Stromal cell of bone marrow (primary cell): ENCODE measurements around the gene GPR137B.
A peak's percentile ranks its signal among the peaks of the same experiment; 100 is the strongest.
"Not testable (repeated sequence)": the region's sequence is repeated elsewhere in the genome, so short reads cannot be mapped to it uniquely, and the experiment has no call there.

Experiments used
- DNase-seq: peaks from one replicate; pipeline ENCODE4 v3.0.0-alpha.2; 2012; ENCODE audit warnings: low read depth

GPR137B gene

DNA sequence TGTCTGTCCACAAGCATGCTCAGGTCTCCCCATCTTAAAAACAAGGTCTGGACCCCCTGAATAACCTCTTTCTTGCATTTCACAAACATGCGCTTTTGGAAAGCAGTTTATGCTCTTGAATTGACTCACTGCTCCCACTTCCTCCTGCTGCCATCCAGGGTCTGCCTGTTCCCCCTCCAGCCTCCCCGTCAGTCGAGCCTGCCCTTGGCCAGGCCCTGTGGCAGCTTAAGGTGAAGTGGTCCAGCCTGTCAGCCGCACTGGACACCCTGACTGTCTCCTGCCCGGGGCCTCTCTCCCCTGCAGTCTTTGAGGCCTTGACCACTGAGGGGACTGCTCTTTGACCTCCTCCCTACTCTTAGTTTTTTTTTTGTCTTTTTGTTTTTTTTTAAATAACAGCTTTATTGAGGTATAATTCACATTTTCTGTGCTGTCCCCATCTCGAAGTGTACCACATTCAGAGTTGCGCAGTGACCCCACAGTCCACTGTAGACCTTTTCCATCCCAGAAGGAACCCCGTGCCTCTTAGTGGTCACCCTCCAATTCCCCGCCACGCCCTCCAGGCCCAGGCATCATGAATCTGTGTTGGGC lies 18.3 kb downstream of the GPR137B start:
- DNase-seq, result no peak

DNA sequence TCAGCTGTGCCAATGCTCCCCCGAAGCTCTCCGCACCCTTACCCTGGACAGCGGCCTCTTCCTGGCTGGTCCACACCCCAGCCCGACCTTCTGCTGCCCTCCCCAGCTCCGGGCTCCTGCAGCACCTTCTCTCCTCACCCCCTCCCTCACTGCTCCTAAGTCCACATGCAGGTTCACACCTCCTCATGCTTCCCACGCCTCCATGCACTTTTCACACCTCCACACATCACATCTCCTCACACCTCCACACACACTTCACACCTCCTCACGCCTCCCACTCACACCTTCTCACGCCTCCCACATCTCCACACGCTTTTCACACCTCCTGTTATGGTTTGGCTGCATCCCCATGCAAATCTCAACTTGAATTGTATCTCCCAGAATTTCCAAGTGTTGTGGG lies 18.9 kb downstream of the GPR137B start:
- no peak for DNase-seq

DNA sequence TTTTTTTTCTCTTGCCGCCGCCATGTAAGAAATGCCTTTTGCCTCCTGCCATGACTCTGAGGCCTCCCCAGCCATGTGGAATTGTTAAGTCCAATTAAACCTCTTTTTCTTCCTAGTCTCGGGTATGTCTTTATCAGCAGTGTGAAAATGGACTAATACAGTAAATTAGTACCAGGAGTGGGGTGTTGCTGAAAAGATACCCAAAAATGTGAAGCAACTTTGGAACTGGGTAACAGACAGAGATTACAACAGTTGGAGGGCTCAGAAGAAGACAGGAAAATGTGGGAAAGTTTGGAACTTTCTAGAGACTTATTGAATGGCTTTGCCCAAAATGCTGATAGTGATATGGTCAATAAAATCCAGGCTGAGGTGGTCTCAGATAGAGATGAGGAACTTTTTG lies 19.4 kb downstream of the GPR137B start:
- not testable (repeated sequence) for DNase-seq

DNA sequence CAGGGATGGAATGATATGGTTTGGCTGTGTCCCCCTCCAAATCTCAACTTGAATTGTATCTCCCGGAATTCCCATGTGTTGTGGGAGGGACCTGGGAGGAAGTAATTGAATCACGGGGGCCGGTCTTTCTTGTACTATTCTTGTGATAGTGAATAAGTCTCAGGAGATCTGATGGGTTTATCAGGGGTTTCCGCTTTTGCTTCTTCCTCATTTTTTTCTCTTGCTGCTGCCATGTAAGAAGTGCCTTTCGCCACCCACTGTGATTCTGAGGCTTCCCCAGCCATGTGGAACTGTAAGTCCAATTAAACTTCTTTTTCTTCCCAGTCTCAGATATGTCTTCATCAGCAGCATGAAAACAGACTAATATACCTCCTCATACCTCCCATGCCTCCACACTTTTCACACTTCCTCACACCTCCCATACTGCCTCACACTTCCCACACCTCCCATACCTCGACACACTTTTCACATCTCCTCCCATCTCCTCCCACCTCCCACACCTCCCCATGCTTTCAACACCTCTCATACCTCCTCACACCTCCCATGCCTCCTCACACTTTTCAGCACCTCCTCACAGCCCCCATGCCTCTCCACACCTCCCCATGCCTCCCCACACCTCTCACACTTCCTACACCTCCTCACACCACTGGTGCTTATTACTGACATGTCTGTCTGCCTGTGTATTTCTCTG lies 21.3 kb downstream of the GPR137B start:
- no peak for DNase-seq

DNA sequence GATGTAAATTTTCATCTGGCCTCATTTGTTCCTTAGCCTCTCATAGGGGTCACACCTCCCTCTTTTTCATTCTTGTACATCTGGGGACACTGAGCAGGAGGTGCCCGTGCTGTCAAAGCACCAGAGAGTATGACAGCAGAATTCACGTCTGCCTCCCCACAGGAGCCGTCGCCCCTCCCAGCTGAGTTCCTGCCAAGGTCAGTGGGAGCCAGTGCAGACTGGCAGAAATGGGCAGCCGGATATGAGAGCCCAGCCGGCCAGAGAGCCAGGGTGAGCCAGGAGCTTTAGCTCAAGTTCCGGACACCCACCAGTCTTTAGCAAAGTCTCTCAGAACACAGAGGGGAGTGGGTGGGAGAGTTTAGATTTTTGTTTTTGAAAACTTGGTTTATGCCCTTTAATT lies 21.9 kb downstream of the GPR137B start:
- DNase-seq, result no peak

DNA sequence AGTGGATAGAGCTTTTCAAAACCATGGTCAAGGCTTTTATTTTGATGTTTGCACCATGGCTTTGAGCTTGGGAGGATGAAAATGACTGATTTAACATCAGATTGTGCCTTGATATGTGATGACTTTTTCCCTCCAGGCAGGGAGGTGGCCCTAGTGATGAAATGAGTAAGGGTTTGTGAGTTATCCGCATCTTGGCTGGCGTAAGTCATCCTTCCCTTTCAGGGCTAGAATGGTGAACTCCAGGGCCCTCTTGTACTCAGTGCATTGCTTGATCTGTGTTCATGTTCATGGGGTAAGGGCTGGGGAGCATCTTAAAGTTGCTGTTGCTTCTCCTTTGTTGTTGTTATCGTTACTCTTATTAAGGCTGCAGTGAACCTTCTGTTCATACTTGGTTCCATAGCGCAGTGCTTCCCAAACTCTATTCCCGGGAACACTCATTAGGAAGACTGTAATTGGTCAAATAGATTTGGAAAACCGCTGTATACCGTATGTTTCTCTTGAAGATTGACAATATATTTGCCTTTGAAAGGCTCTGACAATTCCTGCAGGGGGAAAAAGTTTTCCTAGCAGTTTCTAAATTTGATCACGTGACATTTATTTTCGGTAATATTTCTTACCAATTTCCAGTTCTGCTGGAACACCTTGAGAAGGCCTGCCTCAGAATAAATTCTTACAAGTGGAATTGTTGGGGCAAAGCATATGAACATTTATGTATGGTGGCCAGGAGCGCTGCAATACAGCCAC lies 23.1 kb downstream of the GPR137B start:
- no peak for DNase-seq

DNA sequence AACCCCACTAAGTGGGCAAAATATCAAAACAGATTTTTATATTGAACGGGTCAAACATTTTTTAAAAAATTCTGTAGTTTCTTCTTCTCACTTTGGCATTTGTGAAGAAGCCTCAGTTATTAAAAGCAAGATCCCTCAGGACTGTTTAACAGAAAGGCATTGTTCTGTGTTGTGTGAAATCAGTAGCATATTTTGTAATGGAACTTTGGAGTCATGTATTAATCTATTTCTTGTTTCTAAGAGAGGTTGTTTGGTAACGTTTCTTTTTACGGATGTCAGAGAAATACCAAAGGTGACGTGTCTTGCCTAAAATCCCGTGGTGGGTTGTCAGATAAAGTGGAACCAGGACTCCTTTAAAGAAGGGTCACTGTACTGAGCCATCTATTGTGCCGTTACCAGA lies 23.7 kb downstream of the GPR137B start:
- no peak for DNase-seq

DNA sequence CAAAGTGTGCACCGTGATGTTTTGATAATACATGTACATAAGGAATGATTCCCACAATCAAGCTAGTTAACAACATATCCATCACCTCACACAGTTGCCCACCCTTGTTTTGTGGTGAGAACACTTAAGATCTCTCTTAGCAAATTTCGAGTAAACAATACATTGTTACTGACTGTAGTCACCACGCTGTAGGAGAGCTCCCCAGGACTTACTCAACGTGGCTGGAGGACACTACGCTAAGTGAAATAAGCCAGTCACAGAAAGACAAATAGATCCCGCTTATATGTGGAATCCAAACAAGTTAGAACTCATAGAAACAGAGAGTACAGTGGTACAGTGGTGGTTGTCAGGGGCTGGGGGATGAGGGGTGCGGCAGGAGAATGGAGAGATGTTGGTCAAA lies 24.8 kb downstream of the GPR137B start:
- no peak for DNase-seq

DNA sequence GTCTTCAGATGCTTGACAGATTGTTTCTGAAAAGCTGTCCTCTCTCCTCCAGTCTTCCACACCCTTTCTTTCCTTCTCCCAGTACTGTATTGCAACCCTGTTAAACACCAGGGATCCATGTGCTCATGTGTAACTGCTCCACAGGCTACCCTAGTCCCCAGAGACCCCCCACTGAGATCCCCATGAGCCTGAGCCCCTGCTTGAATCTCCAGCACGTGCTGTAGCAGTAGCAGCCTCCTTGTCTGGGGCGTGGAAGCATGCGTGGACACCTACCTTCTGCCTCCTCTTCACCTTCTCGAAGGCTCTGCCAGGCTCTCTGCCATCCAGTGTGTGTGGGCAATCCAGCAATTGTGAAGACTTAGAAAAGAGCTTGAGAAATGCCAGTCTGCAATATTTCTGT lies 25.2 kb downstream of the GPR137B start:
- DNase-seq, result no peak

DNA sequence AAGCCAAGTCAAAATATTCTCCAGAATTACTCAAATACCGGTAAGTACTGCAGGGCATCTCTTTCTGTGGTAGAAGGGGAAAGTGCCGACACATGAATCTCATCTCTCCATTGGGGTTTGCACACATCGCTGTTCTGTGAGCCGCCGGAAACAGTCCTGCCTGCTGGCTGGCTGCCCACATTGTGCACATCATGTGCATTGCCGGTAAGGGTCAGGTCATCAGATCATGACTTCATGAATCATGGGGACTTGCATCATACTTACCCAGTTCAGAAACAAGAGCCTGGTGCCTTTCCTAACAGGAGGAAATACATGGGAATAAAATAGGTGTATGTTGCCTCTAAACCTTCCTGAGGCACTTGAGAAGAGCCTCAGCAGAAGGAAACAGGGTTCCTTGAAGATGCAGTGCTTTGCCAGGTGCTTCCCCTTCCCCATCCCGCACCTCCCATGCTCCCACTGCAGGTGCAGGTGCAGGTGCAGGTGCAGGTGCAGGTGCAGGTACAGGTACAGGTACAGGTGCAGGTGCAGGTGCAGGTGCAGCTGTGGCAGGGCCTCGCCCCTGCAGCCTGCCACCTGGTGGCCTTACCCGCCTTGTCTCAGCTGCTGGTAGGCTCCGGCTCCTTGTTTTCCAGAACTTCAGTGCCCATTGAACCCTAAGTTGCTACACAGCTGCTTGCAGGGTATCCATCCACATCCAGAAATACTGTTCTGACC lies 26.5 kb downstream of the GPR137B start:
- DNase-seq, result peak; percentile 32

DNA sequence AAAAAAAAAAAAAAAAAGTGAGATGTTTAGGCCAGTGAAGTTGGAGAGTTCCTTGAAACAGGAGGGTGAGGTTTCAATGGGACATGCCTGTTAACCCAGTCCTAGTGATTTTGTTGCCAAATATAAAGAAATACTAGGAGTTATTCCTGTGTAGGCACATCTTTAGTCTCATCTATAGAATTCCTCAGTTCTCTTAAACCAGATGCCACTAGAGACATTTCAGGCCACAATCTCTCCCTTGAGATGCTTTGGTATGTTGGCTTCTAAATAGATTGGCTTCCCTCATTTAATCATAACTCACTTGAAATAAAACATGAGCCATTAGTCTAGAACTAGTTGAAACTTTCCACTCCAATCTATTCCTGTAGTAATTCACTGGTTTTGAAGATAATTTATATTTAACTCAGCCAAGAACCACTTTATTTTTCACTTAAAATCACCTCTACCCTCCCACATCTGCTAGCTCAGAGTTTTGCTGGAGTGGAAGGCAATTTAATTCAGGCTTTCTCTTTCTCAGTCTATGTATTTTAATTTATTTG lies 29.8 kb downstream of the GPR137B start:
- DNase-seq, result peak; percentile 36

DNA sequence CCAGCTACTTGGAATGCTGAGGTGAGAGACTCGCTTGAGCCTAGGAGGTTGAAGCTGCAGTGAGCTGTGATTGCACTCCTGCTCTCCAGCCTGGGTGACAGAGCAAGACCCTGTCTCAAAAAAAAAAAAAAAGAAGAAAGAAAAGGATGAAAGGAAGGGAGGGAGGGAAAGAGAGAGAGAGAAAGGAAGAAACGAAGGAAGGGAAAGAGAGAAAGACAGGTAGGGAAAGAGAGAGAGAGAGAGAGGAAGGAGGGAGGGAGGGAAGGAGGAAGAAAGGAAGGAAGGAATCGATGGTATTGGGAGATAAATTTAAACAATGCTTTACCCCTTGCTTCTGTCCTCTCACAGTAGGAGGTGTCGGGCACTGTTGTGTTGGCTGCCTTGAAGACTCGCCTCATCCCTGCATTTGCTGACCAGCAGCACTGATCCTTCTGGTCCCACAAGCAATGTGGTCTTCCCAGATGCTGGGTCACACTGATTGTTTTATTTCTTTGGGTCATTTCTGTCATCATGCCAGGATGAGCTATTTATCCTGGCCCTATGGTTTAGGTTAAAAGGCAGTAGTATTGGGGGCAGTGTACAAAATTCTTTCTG lies 30.9 kb downstream of the GPR137B start:
- DNase-seq, result no peak

DNA sequence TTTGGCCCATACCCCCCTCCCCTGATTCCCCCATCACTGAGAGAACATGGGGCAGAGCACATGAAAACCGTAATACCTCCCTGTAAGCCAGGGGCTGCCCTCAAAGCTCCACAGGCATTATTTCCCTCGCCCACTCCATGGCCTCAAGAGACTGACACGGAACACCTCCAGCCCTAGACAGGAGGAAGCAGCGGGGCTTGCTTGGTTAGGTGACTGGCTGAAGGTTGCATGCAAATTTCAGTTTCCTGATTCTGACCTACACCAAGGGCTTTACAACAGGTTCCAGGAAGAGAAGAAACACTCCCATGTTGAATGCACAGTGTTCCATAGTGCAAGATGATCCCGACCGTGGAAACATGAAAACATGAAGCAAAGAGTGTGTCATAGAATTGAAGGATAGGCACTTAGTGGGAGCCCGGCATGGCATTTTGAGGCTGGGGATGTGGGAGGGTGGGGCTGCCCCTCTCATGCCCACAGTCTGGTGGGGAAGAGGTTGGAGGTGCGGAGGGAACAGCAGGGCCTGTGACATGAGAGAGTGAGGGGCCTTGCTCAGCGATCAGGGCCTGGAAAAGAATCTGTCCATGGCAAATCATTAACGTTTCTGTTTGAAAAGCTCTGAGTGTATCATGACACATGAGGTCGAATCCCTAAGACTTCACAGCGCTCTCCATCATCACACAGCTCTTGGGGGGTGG lies 33.5 kb downstream of the GPR137B start:
- DNase-seq, result no peak

DNA sequence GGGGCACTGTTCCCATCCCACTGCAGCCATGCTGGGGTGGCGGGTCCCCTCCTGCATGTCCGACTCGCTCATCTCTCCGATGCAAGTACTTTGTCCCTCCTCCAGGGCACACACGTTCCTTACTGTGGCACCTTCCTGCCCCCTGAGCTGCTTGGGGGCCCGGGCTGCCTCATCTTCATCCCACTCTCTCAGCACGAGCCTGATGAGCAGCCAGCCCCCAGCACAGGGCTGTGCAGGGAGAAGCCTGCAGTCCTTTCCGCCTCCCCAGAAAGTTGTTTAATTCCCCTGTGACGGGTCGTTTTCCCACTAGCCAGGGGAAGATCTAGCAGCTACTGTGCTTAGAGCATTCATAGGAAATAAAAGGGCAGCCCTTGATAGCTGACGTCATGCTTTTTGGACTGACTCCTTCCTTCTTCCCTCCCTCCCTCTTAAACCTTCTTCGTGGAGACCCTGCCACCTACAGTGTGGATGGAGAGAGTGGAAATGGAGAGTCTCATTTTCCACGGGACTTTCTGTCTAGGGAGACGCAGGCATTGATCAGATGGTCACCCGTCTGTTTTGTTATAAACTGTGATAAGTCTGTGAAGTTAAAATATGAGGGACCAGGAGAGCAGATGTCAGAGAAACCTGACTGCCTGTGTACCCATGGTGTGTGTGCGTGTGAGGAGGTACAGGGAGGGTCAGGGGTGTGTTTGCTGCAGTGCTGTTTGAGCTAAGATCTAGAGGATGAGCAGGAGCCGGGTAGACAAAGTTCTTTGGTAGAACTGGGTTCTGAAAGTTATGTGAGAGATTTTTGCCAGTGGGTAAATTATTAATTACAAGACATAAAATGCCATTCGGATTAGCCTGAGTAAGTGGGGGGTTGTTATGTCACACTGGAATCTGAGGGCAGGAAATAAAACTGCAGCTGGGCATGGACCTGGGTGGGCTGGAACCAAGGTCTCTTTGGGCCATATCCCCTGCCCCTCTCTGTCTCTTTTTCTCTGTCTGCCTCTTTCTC lies 34.3 kb downstream of the GPR137B start:
- DNase-seq, result no peak

DNA sequence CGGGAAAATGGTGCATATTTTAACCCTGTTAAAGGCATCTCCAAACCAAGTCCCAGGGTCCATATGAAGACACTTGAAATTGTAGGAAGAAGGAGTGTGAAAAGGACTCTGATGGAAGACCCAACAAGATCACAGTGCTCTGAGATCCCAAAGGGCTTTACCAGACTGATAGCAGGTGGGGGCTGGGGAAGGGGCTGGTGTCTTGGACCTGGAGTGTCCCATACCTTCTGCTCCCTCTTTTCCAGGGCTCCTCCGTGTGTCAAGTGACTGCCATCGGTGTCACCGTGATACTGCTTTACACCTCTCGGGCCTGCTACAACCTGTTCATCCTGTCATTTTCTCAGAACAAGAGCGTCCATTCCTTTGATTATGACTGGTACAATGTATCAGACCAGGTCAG lies 37.3 kb downstream of the GPR137B start:
- DNase-seq, result no peak

DNA sequence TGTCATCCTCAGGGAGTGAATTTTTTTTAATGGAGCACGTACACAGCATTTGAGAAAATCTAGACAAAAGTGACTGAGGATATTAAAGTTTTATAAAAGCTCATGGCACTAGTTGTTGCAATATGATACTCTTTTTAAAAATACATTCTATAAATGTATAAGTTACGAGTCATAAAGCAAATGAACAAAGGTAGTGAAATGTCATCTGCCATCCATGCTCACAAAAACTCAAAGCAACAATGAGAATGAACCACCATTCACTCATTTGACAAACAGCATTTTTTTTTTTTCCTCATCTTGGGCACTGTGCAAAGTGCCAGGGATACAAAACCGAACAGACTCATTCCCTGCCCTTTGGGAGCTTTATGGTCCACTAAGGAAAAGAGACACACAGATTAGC lies 38.7 kb downstream of the GPR137B start:
- no peak for DNase-seq

DNA sequence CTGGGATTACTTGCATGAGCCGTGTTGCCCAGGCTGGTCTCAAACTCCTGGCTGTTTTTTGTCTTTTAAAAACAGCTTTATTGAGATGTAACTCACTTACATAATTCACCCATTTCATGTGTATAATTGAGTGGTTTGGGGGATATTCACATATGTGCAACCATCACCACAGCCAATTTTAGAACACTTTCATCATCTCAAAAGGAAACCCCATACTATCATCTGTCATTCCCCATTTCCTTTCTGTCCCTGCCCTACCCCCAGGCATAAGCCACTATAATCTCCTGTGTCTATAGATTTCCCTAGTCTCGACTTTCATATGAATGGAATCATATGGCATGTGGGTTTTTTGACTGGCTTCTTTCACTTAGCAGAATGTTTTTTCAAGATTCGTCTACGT lies 43.3 kb downstream of the GPR137B start:
- DNase-seq, result no peak

DNA sequence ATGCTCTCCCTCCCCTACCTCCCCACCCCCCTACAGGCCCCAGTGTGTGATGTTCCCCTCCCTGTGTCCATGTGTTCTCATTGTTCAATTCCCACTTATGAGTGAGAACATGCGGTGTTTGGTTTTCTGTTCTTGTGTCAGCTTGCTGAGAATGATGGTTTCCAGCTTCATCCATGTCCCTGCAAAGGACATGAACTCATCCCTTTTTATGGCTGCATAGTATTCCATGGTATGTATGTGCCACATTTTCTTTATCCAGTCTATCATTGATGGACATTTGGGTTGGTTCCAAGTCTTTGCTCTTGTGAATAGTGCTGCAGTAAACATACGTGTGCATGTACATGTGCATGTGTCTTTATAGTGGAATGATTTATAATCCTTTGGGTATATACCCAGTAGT lies 44.1 kb downstream of the GPR137B start:
- not testable (repeated sequence) for DNase-seq

DNA sequence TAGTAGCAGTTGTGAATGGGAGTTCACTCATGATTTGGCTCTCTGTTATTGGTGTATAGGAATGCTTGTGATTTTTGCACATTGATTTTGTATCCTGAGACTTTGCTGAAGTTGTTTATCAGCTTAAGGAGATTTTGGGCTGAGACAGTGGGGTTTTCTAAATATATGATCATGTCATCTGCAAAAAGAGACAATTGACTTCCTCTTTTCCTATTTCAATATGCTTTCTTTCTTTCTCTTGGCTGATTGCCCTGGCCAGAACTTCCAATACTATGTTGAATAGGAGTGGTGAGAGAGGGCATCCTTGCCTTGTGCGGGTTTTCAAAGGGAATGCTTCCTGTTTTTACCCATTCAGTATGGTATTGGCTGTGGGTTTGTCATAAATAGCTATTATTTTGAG lies 45.7 kb downstream of the GPR137B start:
- DNase-seq, result not testable (repeated sequence)

DNA sequence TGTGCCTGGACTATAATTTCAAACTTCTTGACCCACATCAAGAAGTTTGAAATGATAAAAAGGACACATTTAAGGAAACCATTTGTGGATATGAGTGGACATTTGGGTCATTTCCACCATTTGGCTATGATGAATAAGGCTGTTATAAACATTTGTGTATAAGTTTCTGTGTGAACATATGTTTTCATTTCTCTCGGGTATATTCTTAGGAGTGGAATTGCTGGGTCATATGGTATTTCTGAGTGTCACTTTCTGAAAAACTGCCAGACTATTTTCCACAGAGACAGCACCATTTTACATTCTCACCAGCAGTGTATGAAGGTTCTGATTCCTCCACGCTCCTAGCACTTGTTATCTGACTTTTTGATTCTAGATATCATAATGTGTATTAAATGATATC lies 50.8 kb downstream of the GPR137B start:
- no peak for DNase-seq
